GF-D8 (cell line): ENCODE data around the gene SEPTIN12.
"Not testable (repeated sequence)": the region's sequence is repeated elsewhere in the genome, so short reads cannot be mapped to it uniquely, and the experiment has no call there.

Experiments used
- DNase-seq: peaks from one replicate; lab custom pipeline; 2025; lab: John Stamatoyannopoulos, UW

The SEPTIN12 gene

GRCh38 chr16:4752351-4753100, 35.6 kb downstream of the SEPTIN12 start:
- no peak for DNase-seq

GRCh38 chr16:4750896-4751295, 37.2 kb downstream of the SEPTIN12 start:
- no peak for DNase-seq

- DNase-seq: no peak
These were observed 38.4 kb downstream of the SEPTIN12 start for GRCh38 chr16:4749700-4750257.

- DNase-seq: no peak
These were observed 39.3 kb downstream of the SEPTIN12 start for GRCh38 chr16:4748682-4749411.

- no peak for DNase-seq
These were observed 40.1 kb downstream of the SEPTIN12 start for GRCh38 chr16:4747906-4748681.

- no peak for DNase-seq
These were observed 41.1 kb downstream of the SEPTIN12 start for GRCh38 chr16:4746991-4747574.

GRCh38 chr16:4746215-4746614, 41.9 kb downstream of the SEPTIN12 start:
- no peak for DNase-seq

GRCh38 chr16:4745274-4745569, 42.9 kb downstream of the SEPTIN12 start:
- no peak for DNase-seq

- DNase-seq: no peak
These were observed 43.4 kb downstream of the SEPTIN12 start for GRCh38 chr16:4744555-4745273.

GRCh38 chr16:4743226-4743878, 44.8 kb downstream of the SEPTIN12 start:
- DNase-seq: no peak

- DNase-seq: not testable (repeated sequence)
These were observed 49.8 kb downstream of the SEPTIN12 start for GRCh38 chr16:4738370-4738769.

GRCh38 chr16:4737545-4737944, 50.6 kb downstream of the SEPTIN12 start:
- DNase-seq: no peak

GRCh38 chr16:4736546-4736945, 51.6 kb downstream of the SEPTIN12 start:
- DNase-seq: no peak

GRCh38 chr16:4734730-4735535, 53.2 kb downstream of the SEPTIN12 start:
- DNase-seq: peak; percentile 47

GRCh38 chr16:4734063-4734729, 53.9 kb downstream of the SEPTIN12 start, which contains the start of the genes ANKS3 and DNAAF8:
TSS of gene ANKS3 (minus strand) at chr16:4734271. CDS start at chr16:4730149, 4,122 bp downstream.
TSS of gene DNAAF8 (plus strand) at chr16:4734537. CDS start at chr16:4736515, 1,978 bp downstream.
- DNase-seq: peak; percentile 82

- DNase-seq: no peak
These were observed 54.4 kb downstream of the SEPTIN12 start for GRCh38 chr16:4733747-4734062.

- no peak for DNase-seq
These were observed 54.9 kb downstream of the SEPTIN12 start for GRCh38 chr16:4733211-4733742.

- DNase-seq: no peak
These were observed 58.3 kb downstream of the SEPTIN12 start for GRCh38 chr16:4729876-4730275.

GRCh38 chr16:4728676-4729075, 59.5 kb downstream of the SEPTIN12 start:
- DNase-seq: no peak
